HL-60/S4 treated with phorbol 12-myristate 13-acetate at 8.2 ng/mL for 4 days and 3 days (cell line): ENCODE data around the gene EPHA2.
"Not testable (repeated sequence)": the region's sequence is repeated elsewhere in the genome, so short reads cannot be mapped to it uniquely, and the experiment has no call there.

Experiments used
- in situ Hi-C: fragments of 300-500 bp; cut with MboI; formaldehyde crosslinking; loops from 2 replicates; pipeline ENCODE4 v1.15.0; 2022; ENCODE audit warnings: low sequenced_read_pairs

EPHA2 gene

DNA sequence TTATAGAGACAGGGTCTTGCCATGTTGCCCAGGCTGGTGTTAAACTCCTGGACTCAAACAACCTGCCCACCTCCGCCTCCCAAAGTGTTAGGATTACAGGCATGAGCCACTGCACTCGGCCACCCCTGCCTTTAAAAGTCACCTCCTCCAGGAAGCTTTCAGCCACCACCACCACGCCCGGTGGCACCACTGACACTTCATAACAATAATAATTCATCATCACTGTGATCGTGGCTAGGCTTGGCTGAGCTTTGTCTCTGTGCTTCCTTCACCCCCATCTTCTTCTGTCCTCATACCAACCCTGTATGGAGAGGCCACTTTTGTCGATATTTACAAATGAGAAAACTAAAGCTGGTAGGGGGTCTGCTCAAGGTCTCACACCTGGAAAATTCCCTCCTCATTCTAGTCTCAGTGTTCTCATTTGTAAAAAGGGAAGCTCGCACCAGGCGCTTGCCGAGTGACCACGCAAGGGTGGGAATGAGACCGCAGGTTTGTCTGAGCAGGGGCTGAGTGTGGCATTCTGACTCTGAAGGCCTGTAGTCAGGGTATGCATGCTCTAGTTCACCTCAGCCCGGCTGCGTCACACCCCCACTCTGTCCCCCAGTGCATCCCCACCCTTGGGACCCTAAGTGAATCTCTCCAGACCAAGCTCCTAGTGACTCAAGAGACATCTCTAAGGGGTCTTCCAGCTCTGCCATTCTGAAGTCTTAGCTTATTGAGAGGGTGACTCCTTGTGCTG, 12.9 kb upstream of the EPHA2 start:
- in situ Hi-C loops = no loop called here

DNA sequence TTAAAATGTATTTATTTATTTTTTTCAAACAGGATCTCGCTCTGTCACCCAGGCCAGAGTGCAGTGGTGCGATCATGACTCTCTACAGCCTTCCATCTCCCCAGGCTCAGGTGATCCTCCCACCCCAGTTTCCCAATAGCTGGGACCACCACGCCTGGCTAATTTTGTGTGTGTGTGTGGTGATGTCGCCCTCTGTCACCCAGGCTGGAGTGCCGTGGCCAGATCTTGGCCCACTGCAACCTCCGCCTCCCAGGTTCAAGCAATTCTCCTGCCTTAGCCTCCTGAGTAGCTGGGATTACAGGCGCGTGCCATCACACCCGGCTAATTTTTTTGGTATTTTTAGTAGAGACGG, 12.3 kb upstream of the EPHA2 start:
- in situ Hi-C loops = not testable (repeated sequence)

DNA sequence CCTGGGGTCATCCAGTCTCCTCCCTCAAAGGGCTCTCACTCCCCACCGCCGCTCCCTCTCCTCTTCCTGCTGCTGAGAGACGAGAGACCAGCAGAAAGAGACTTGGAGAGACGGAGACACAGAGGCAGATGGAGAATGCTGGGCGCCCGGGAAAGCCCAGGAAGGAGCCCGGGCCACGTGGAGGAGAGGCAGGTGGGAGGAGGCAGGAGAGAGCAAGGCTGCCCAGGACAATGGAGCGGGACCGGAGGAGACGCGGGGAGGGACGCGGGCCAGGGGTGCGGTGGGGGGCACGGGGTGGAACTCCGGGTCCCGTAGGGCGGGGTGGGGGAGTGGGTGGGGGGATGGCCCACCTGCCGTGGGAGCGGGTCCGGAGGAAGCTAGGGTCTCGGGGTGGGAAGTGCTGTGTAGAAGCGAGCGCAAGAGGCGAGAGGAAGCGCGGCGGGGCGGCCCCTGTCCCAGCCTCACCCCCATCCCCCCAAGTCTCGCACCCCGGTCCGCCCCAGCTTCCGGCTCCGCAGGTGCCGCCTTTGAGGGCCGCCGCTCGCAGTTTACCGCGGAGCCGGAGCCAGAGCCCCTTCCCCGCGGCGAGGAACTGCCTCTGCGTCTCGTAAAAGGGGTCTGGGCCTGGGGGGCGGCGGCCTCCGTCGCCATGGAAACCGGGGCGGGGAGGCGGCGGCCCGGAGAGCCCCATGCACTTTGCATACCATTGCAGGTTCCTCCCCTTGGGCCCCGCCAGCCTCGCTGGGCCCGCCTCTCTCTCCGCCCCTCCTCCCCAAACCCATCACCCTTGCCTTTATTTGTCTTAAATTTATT, 11.7 kb upstream of the EPHA2 start:
- in situ Hi-C loops = no loop called here

DNA sequence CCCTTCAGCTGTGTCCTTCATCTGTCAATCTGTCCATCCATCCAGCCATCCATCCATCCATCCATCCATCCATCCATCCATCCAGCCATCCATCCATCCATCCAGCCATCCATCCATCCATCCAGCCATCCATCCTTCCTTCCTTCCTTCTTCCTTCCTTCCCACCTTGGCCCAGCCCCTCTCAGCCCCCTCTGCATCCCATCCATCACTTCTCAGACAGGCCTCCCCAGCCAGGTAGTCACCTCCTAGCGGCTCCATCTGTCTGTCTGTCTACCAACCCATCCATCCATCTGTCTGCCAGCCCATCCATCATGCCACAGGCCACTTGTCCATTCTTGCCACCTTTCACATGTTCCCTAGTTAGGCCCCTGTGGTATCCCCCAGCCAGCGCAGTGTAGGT, 10.2 kb upstream of the EPHA2 start:
- in situ Hi-C loops = no loop called here

DNA sequence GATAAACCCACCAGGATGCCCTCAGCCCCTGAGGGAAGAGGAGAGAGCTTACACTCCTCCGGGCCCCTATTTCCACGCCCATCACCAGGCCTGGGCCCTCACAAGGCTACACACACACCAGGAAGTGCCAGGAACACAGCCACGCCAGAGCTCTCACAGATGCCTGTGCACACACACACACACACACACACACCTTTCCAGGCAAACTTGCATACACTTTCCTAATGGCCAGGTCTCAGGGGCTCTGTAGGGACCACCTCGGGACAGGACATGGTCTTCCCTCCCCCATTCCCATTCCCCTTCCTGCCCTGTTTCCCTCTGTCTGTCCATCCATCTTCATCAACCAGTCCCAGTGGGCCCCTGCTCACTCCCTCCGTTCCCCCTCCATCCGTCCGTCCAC, 9.7 kb upstream of the EPHA2 start:
- in situ Hi-C loops = no loop called here

DNA sequence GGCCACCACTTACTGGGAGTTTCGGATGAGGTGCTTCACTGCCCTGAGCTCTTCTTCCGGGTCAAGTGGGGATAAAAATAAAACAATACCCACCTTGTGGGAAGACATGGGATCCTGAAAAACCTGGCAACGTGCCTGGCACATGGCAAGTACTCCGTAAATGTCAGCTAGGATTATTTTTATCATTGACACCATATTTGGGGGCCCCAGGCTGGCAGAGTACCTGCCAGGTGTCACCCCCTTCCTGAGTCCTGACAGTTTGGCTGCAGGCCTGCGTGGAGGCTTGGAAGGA, 9.2 kb upstream of the EPHA2 start:
- in situ Hi-C loops = no loop called here

DNA sequence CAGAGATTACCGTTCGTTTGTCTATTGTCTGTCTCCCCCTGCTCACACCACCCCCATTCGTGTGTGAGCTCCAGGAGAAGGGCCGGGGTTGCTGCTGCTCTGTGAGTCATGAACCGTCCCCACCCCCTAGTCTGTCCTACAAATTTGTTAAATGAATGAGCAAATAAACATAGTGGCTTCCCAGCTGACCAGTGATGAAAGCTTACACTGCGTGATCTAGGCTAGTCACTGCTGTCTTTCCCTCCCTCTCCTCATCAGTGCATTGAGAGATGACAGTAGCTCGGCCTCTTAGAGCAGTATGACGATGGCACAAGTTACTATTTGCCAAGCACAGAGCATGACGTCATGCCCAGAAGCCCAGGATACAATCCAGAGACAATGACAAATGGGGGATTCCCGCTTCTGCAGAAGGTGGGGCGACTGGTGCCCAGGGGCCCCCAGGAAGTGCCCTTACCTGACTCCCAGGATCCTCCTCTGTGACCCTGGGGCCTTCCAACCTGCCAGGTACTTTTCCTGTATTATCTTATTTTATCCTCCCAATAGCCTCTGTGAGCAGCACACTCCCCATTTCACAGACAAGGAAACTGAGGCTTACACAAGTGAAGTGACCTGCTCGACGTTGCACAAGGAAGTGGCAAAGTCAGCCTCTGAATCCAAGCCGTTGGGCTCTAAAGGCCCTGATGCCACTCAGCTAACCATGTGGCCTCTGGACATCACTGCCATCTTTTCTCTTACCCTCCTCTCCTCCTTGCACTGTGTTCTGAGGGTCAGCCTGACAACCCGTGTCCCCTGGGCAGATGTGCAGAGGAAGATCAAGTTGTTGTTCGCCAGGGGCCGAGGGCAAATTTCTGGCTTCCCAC, 8.6 kb upstream of the EPHA2 start:
- in situ Hi-C loops = no loop called here

DNA sequence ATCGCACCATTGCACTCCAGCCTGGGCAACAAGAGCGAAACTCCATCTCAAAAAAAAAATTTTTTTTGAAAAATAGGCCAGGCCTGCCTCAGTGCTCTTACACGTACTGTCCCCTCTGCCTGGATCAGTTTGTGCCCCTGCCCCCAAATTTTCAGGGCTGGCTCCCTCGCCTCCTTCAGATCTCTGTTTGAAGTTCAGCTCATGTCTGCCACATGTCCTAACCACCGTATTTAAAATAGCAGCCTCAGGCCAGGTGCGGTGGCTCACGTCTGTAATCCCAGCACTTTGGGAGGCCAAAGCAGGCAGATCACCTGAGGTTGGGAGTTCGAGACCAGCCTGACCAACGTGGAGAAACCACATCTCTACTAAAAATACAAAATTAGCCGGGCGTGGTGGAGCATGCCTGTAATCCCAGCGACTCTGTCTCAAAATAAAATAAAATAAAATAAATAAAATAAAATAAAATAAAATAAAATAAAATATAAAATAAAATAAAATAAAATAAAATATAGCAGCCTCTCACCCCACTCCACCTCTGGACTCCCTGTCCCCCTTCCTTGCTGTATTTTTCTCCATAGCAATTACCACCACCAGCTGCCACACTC, 7.8 kb upstream of the EPHA2 start:
- in situ Hi-C loops = not testable (repeated sequence)

DNA sequence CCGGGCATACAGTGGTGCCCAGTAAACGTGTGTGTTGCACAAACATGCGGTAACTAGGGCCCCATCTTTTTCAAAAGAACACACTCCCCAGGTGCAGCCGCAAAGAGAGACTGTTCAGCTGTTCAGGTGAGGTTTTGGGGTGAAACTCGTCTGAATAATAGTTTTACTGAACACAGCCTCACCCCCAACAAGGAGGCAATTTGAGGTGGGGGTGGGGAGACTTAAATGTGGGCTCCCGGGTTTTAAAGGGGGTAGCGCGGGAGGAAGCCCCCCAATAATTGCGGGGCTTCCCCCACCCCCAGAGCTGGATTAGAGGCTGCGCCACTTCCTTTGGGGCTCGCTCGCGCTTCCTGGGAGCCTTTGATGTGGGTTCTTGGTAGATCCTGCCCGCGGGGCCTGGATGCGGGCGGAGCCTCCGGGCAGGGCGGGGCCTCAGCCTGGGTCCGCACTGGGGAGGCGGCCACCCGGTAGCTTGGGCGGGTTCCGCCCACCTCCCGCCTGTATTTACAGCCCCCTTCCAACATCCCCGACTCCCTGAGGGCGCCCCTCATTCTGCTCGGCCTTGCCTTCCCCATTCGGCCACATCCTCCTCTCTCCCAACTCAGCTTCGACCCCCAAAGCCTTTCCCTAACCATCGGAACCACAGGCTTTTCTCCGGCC, 6.4 kb upstream of the EPHA2 start:
- in situ Hi-C loops = no loop called here

DNA sequence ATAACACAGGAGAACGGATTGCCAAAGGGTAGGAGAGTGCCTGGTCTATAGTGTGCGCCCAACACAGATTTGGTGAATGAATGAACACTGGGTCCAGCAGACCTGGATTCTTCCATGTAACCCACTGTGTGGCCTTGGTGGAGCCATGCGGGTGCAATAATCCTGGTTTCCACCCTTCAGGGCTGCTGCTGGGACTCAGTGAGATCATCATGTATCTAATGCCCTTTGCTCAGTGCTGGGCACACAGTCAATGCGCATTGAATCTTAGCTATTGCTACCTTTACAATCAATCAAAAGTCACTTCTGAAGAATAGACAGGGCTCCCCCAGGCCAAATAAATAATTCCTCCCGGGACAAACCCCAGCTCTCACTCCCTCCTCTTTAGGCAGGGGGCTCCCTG, 5.8 kb upstream of the EPHA2 start:
- in situ Hi-C loops = no loop called here

DNA sequence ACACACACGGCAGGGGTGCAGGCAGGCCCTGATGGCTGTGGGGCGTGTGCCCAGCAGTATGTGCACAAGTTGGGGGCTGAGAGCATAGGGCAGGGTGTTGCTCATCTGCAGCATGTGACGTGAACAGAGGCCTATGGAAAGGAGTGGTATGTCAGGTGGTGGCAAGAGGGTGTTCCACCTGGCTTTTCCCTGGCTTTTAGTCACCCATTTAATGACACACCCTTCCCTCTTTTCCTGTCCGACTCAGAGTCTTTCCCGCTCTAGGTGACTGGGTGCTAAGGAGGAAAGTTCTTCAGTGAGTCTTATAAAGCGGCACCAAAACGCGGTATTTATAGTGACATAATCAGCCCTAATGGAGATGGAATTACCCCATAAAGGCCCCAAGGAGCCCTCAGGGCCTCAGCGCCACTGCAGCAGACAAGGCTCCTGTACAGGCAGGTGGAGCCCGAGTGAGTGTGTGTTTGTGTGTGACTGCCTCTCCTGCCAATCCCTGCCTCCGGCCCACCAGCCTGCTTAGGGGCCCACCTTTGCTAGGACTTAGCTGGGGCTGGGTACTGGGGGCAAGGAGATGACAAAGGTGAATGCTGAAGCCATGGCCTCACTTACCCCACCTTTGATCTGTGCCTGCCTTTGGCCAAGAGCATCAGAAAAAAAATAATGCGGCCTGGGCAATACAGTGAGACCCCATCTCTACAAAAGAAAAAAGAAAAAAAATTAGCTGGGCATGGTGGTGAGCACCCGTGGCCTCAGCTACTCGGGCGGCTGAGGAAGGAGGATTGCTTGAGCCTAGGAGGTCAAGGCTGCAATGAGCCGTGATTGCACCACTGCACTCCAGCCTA, 3.3 kb upstream of the EPHA2 start:
- in situ Hi-C loops = no loop called here

DNA sequence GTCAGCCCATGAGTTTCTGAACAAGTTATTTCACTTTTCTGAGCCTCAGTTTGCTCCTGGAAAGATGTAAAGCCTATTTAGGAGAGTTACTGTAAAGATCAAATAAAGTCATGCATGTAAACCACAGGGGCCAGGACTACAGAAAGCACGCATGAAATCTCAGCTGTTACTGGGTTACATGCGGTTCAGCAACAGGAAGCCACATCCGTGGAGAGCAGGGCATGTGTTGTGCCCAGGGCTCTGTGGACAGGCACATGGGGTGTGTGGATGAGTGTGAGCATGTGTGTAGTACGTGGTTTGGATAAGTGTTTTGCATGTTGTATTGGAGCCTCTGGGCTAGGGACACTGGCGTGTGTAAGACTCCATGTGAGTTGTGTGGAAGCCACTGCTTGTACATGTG, 2.2 kb upstream of the EPHA2 start:
- in situ Hi-C loops = no loop called here

DNA sequence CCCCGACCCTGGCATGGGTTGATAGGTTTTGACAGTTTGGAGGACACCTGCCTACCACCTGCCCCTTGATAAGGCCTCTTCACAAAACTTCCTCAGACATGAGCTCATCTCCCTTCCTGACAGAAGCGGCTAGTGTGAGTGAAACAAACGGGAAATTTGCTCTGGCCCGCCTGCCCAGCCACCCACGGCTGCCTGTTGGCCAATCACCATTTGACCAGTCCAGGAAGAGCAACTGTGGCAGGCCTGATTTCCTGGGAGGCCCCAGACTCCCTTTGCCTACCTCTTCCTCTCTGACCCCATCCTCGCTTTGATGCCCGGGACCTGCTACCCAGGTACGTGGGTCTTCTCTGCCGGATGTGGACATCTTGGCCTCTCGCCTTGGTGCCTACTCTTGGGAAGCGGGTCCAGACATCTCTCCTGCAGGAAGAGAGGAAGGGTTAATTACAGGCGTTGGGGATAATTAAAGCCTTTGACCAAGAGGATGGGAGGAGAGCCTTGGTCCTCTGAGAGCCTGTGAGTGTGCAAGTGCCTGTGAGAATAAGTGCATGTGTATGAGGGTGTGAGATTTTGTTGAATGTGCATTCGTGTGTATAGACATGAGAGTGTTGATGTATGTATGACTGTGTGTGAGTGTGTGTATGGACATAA, 1.1 kb upstream of the EPHA2 start:
- in situ Hi-C loops = no loop called here

DNA sequence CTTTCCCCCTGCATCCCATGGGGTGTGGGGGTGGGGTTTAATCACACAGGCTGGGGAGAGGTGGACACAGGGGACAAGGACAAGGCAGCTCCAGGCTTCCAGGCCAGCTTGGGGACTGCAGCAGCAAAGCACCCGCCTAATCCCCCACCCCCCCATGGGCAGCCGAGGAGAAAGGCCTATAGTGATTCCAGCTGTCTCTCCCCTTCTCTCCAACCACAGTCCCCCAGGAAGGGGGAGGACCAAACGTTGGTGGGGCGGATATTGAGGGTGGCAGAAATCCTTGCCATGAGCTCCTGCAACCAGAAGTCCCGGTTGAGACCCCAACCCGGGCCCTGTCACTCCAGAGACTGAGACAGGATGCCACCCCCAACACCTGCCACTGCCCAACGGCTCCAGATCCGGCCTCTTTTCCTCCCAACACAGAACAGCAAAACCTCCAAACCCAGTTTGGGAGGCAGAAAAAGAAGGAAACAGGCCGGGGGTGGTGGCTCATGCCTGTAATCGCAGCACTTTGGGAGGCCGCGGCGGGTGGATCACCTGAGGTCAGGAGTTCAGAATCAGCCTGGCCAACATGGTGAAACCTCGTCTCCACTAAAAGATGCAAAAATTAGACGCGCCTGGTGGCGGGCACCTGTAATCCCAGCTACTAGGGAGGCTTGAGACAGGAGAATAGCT, 1.7 kb downstream of the EPHA2 start:
- in situ Hi-C loops = no loop called here

DNA sequence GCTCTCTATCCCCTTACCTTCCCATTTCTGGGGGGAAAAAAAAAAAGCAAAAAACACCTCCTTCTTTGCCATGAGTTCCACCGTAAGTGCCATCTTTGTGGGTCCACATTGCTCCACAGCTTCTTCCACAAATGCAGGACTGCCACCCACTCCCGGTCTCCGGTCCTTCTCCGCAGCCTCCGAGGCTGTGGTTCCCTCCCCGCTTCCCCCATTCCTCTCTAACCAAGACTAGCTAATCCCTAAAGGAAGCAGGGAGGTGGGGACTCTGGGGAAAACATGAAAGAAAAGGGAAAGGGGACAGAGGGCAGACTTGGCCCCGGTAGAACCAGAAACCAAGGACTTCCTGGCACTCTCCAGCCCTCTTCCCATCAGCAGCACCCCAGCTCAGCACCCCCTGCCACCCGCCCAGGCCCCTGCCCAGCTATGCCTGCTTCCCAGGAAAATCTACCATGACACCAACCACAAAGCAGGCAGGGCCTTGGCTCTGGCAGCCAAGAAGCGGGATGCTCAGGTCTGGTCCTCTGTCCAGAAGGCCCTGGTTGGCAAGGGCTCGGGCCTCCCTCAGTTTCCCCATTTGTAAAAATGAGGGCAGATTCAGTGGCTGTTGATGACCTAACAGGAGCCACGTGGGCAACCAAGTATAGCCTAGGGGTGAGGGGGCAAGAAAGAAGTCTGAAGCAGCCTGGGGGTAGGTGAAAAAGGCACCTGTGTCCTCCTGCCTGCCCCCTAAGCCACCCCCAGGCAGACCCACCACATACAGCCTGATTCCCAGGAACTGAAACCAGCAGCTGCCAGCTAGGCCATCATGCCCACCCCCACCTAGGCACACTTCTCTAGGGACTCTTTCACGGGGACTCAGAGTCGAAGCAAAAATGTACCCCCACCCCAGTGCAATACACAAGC, 2.5 kb downstream of the EPHA2 start:
- in situ Hi-C loops = no loop called here

DNA sequence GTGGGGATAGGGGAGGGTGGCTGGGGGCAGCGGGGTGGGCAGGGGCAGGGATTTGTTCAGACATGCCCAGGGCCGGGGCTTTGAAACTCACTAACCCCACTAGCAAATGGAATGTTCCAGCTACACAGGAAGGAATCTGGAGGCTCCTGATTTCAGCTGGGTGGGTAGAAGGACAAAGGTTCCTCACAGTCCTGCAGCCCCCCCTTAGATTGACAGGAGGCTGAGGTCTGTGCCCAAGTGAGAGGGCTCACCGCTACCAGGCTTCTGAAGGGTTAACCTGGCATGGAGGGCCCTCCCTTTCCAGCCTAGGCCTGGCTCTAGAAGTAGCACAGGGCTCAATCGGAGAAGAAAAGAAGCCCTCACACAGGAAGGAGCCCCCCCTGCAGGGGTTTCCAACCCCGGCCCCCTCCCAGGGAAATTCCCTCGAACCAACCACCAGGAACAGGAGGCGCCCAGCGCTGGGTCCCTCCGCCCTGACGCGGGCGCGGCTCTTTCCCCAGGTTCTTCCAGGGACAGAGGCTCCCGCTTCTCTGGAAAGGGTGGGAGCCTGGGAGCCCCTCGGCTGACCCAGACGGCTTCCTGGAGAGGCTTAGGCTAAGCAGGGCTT, 3.3 kb downstream of the EPHA2 start:
- in situ Hi-C loops = no loop called here

DNA sequence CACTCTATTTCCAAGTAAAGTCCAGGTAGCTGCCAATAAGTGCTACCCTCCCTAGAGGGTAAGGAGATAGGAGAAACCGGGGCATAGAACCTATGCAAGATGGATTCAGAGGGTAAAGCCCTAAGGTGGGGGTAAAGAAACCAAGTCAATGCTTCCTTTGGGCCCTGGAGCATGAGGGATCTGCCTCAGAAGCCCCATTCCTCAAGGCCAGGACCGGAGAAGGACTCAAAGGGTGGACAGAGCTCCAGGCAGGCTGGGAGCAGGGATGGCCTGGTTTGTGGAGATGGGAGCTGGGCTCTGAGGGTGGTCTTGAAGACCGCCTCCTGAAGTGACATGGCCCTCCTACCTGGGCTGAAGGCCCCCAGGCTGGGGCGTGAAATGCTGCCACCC, 3.9 kb downstream of the EPHA2 start:
- in situ Hi-C loops = no loop called here
